ENCODE data around the gene DNAJC10.
"Not testable (repeated sequence)": the region's sequence is repeated elsewhere in the genome, so short reads cannot be mapped to it uniquely, and the experiment has no call there.

Gene DNAJC10
- total RNA-seq: 70.4 reads per million, percentile 75 among the genes with 10 or more reads in this experiment

- peak; percentile 84 for DNase-seq
Observed at GRCh38 chr2:182715892-182716649, at the start of gene DNAJC10. TSS of gene DNAJC10 (plus strand) at chr2:182716257. CDS start at chr2:182718087, 1,830 bp downstream.

- no peak for DNase-seq
Observed at GRCh38 chr2:182666674-182667314, 49.3 kb upstream of the DNAJC10 start.

- no peak for DNase-seq
Observed at GRCh38 chr2:182667315-182667695, 48.8 kb upstream of the DNAJC10 start.

GRCh38 chr2:182668671-182669070, 47.4 kb upstream of the DNAJC10 start:
- no peak for DNase-seq

- DNase-seq: no peak
Observed at GRCh38 chr2:182672466-182673165, 43.4 kb upstream of the DNAJC10 start.

- DNase-seq: no peak
Observed at GRCh38 chr2:182680837-182681236, 35.2 kb upstream of the DNAJC10 start.

GRCh38 chr2:182682210-182682609, 33.8 kb upstream of the DNAJC10 start:
- no peak for DNase-seq

- DNase-seq: no peak
Observed at GRCh38 chr2:182685559-182685958, 30.5 kb upstream of the DNAJC10 start.

- DNase-seq: not testable (repeated sequence)
Observed at GRCh38 chr2:182686763-182687162, 29.3 kb upstream of the DNAJC10 start.

GRCh38 chr2:182694189-182694588, 21.9 kb upstream of the DNAJC10 start:
- DNase-seq: no peak

GRCh38 chr2:182695776-182696175, 20.3 kb upstream of the DNAJC10 start:
- no peak for DNase-seq

GRCh38 chr2:182698671-182699070, 17.4 kb upstream of the DNAJC10 start:
- no peak for DNase-seq

- DNase-seq: no peak
Observed at GRCh38 chr2:182705761-182706160, 10.3 kb upstream of the DNAJC10 start.

GRCh38 chr2:182706751-182707150, 9.3 kb upstream of the DNAJC10 start:
- no peak for DNase-seq

GRCh38 chr2:182713601-182714000, 2.5 kb upstream of the DNAJC10 start:
- DNase-seq: no peak

GRCh38 chr2:182715121-182715891, 751 bp upstream of the DNAJC10 start:
- DNase-seq: no peak

GRCh38 chr2:182716650-182716979, 558 bp downstream of the DNAJC10 start:
- no peak for DNase-seq

GRCh38 chr2:182717416-182717815, 1.4 kb downstream of the DNAJC10 start:
- no peak for DNase-seq

GRCh38 chr2:182717816-182718215, 1.8 kb downstream of the DNAJC10 start:
- no peak for DNase-seq

- no peak for DNase-seq
Observed at GRCh38 chr2:182718459-182718858, 2.4 kb downstream of the DNAJC10 start.

- not testable (repeated sequence) for DNase-seq
Observed at GRCh38 chr2:182719116-182719515, 3.1 kb downstream of the DNAJC10 start.

- DNase-seq: no peak
Observed at GRCh38 chr2:182724656-182725055, 8.6 kb downstream of the DNAJC10 start.

- DNase-seq: no peak
Observed at GRCh38 chr2:182726473-182726872, 10.4 kb downstream of the DNAJC10 start.

All from effector CD4-positive, alpha-beta T cell (primary cell).